Prostate gland (tissue), 2 donors: ENCODE data around the gene STYXL2. TPM values are rescaled to one million over a fixed set of nuclear protein-coding genes. Genes with fewer than 3 reads are reported as not detected.

Experiments used
- DNase-seq: peaks from one replicate; pipeline ENCODE4 v3.0.0-alpha.2; 2019; ENCODE audit warnings: low spot score
- H3K27ac ChIP-seq, 2 donors: fragments of 200-600 bp; sonication (generic); 2 replicates each; pipeline ENCODE4 v1.5.1; 2017 to 2019
- H3K27me3 ChIP-seq: fragments of 200-600 bp; sonication (generic); replicated peaks from 2 replicates; pipeline ENCODE4 v1.5.1; 2019; ENCODE audit not compliant: insufficient read depth
- H3K36me3 ChIP-seq, 2 donors: fragments of 200-600 bp; sonication (generic); 1 replicate in 1 of 2; 2 replicates in 1 of 2; pipeline versions ENCODE4 v1.5.1 to v1.8.1; 2017 to 2019
- H3K4me1 ChIP-seq: fragments of 200-600 bp; sonication (generic); replicated peaks from 2 replicates; pipeline ENCODE4 v1.5.1; 2019
- H3K4me3 ChIP-seq, 2 donors: fragments of 200-600 bp; sonication (generic); 2 replicates each; pipeline ENCODE4 v1.5.1; 2017 to 2019
- H3K9me3 ChIP-seq: fragments of 200-600 bp; sonication (generic); 2 replicates; pipeline ENCODE4 v1.5.1; 2017
- POLR2A ChIP-seq: fragments of 450-650 bp; IDR thresholded peaks from one replicate; pipeline ENCODE4 v1.6.1; 2016; ENCODE audit warnings: antibody characterized with exemption, mild to moderate bottlenecking
- POLR2AphosphoS5 ChIP-seq: sonication (generic); formaldehyde crosslinking; IDR thresholded peaks from one replicate; pipeline ENCODE4 v1.6.1; 2017; ENCODE audit warnings: antibody characterized with exemption
- WGBS: methylation state at CpG from one replicate; pipeline ENCODE4 v1.1.5; 2018; 5-methylcytosine and 5-hydroxymethylcytosine counted together
- intact Hi-C: fragments of 100-400 bp; cut with DNase I; formaldehyde crosslinking; loops from one replicate; pipeline ENCODE4 v1.14.2; 2022
- total RNA-seq, 2 donors: library from RNA; depleted of rRNA; stranded (reverse); fragments of >200 nt; gene quantifications; one replicate each; pipeline ENCODE4 v1.1.0, GENCODE V29; 2016
- TF ChIP-seq, protein P1 (sequence below), 4 experiments: fragments of 200-600 bp in 2 of 4; fragments of 450-650 bp in 2 of 4; sonication (generic) in 2 of 4; IDR thresholded peaks; 1 replicate in 3 of 4; 2 replicates in 1 of 4; pipeline ENCODE4 v1.5.1; 2016 to 2019; ENCODE audit warnings: antibody characterized with exemption in 4 of 4, mild to moderate bottlenecking in 2 of 4, moderate library complexity in 2 of 4

STYXL2 gene
- total RNA-seq, 2 donors from 2014 or later: 0.34 to 1.5 TPM

GRCh38 chr1:167135281-167135840 lies 41.5 kb downstream of the STYXL2 start:
- no peak overlapping the region for H3K27ac ChIP-seq
- H3K27me3 ChIP-seq: no peaks in the 10 kb centered on the region
- H3K9me3 ChIP-seq: no peaks in the 10 kb centered on the region
- H3K4me3 ChIP-seq: no peak overlapping the region
- H3K4me1 ChIP-seq: no peaks in the 10 kb centered on the region
- WGBS: 84% methylated on average over 4 of the region's 4 CpGs
- intact Hi-C loops: no loop called here
- no peak for DNase-seq
- TF ChIP-seq, protein P1, sequence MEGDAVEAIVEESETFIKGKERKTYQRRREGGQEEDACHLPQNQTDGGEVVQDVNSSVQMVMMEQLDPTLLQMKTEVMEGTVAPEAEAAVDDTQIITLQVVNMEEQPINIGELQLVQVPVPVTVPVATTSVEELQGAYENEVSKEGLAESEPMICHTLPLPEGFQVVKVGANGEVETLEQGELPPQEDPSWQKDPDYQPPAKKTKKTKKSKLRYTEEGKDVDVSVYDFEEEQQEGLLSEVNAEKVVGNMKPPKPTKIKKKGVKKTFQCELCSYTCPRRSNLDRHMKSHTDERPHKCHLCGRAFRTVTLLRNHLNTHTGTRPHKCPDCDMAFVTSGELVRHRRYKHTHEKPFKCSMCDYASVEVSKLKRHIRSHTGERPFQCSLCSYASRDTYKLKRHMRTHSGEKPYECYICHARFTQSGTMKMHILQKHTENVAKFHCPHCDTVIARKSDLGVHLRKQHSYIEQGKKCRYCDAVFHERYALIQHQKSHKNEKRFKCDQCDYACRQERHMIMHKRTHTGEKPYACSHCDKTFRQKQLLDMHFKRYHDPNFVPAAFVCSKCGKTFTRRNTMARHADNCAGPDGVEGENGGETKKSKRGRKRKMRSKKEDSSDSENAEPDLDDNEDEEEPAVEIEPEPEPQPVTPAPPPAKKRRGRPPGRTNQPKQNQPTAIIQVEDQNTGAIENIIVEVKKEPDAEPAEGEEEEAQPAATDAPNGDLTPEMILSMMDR (IDR thresholded peaks at IDR 0.05): no peak
- no peak for TF ChIP-seq POLR2A
- no peak for TF ChIP-seq POLR2AphosphoS5
- H3K36me3 ChIP-seq: no peaks in the 10 kb centered on the region

GRCh38 chr1:167136191-167136614 lies 42.3 kb downstream of the STYXL2 start:
- Histone ChIP-seq H3K27me3 (no peaks in the 10 kb centered on the region), H3K27ac (peak overlapping the region in 1 of 2 donors; percentile 6), H3K36me3 (no peaks in the 10 kb centered on the region), H3K4me3 (no peak overlapping the region), H3K9me3 (no peaks in the 10 kb centered on the region), H3K4me1 (no peaks in the 10 kb centered on the region)
- 34% methylated on average over 2 of the region's 2 CpGs for WGBS
- TF ChIP-seq, protein P1 (IDR thresholded peaks at IDR 0.05): no peak
- TF ChIP-seq POLR2AphosphoS5 (peak; percentile 63), POLR2A (no peak)
- no peak for DNase-seq
- intact Hi-C loops: no loop called here

DNA sequence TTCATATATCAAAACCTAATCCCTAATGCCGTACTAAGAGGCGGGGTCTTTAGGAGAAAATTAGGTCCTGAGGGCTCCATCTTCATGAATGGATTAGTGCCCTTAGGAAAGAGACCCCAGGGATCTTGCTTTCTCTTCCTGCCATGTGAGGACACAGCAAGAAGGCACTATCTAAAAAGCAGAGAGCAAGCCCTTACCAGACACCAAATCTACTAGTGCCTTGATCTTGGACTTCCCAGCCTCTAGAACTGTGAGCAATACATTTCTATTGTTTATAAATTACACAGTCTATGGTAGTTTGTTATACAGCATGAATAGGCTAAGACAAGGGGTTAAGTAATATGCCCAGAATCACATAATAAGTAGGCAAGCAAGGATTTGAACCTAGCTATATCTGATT lies 42.9 kb downstream of the STYXL2 start:
- intact Hi-C loops: no loop called here
- H3K36me3 ChIP-seq: no peaks in the 10 kb centered on the region
- H3K9me3 ChIP-seq: no peaks in the 10 kb centered on the region
- WGBS: 90% methylated on average over 2 of the region's 2 CpGs
- no peak overlapping the region for H3K4me3 ChIP-seq
- no peaks in the 10 kb centered on the region for H3K4me1 ChIP-seq
- no peaks in the 10 kb centered on the region for H3K27me3 ChIP-seq
- H3K27ac ChIP-seq: peak overlapping the region in 1 of 2 donors; percentile 6
- DNase-seq: no peak
- TF ChIP-seq POLR2AphosphoS5 (no peak), POLR2A (no peak)
- TF ChIP-seq, protein P1 (IDR thresholded peaks at IDR 0.05): no peak

GRCh38 chr1:167137332-167137781 lies 43.5 kb downstream of the STYXL2 start:
- Histone ChIP-seq H3K9me3 (no peaks in the 10 kb centered on the region), H3K36me3 (no peaks in the 10 kb centered on the region), H3K4me1 (no peaks in the 10 kb centered on the region), H3K27me3 (no peaks in the 10 kb centered on the region), H3K27ac (peak overlapping the region in 1 of 2 donors; percentile 6), H3K4me3 (no peak overlapping the region)
- DNase-seq: no peak
- TF ChIP-seq POLR2AphosphoS5 (peak; percentile 27), POLR2A (no peak)
- TF ChIP-seq, protein P1 (IDR thresholded peaks at IDR 0.05): no peak
- WGBS: 25% methylated on average over 6 of the region's 6 CpGs
- intact Hi-C loops: no loop called here
